Suprapubic skin (tissue), 4 donors: ENCODE results near the gene DCTN3. TPM values are rescaled to one million over a fixed set of nuclear protein-coding genes. Genes with fewer than 3 reads are reported as not detected.

Experiments used
- DNase-seq, 2 donors: peaks; one replicate each; pipeline ENCODE4 v3.0.0-alpha.2; 2019; ENCODE audit warnings: low spot score in 2 of 2
- H3K27ac ChIP-seq: fragments of 200-600 bp; sonication (generic); one replicate; pipeline ENCODE4 v1.5.1; 2019
- H3K27me3 ChIP-seq: fragments of 200-600 bp; sonication (generic); one replicate; pipeline ENCODE4 v1.5.1; 2019
- H3K36me3 ChIP-seq: fragments of 200-600 bp; sonication (generic); one replicate; pipeline ENCODE4 v1.5.1; 2019
- H3K4me1 ChIP-seq: fragments of 200-600 bp; sonication (generic); one replicate; pipeline ENCODE4 v1.5.1; 2019
- H3K4me3 ChIP-seq: fragments of 200-600 bp; sonication (generic); one replicate; pipeline ENCODE4 v1.5.1; 2019; ENCODE audit warnings: mild to moderate bottlenecking
- H3K9me3 ChIP-seq: fragments of 200-600 bp; sonication (generic); one replicate; pipeline ENCODE4 v1.5.1; 2019
- EP300 ChIP-seq: sonication (generic); formaldehyde crosslinking; IDR thresholded peaks from one replicate; pipeline ENCODE4 v1.6.1; 2017; ENCODE audit warnings: antibody characterized with exemption
- POLR2A ChIP-seq, 2 donors: fragments of 450-650 bp; IDR thresholded peaks; one replicate each; pipeline ENCODE4 v1.6.1; 2017; ENCODE audit warnings: antibody characterized with exemption in 2 of 2, mild to moderate bottlenecking in 2 of 2, moderate library complexity in 2 of 2
- POLR2AphosphoS5 ChIP-seq, 3 donors: sonication (generic); formaldehyde crosslinking; IDR thresholded peaks; one replicate each; pipeline ENCODE4 v1.6.1; 2017; ENCODE audit warnings: antibody characterized with exemption in 3 of 3
- WGBS: methylation state at CpG from one replicate; pipeline ENCODE4 v1.1.5; 2018; 5-methylcytosine and 5-hydroxymethylcytosine counted together
- total RNA-seq, 4 donors: library from RNA; depleted of rRNA; stranded (reverse); fragments of >200 nt; gene quantifications; one replicate each; pipeline ENCODE4 v1.1.0, GENCODE V29; 2016
- TF ChIP-seq, protein P1 (sequence below), 2 donors: fragments of 200-600 bp in 1 of 2; fragments of 450-650 bp in 1 of 2; sonication (generic) in 1 of 2; IDR thresholded peaks; one replicate each; pipeline ENCODE4 v1.5.1; 2016 to 2019; ENCODE audit warnings: antibody characterized with exemption in 2 of 2, mild to moderate bottlenecking in 1 of 2, moderate library complexity in 1 of 2

DCTN3 gene
- total RNA-seq, 4 donors from 2014 or later = 61.2 to 136 (median 121) TPM

GRCh38 chr9:34629491-34629808 lies 9.2 kb upstream of the DCTN3 start:
- H3K9me3 ChIP-seq = no peaks in the 10 kb centered on the region
- DNase-seq = no peak
- H3K27me3 ChIP-seq = peaks cover 64% of the 10 kb centered on the region
- no peaks in the 10 kb centered on the region for H3K36me3 ChIP-seq
- WGBS = 41% methylated on average over 5 of the region's 5 CpGs
- H3K4me3 ChIP-seq = peak overlapping the region; percentile 50
- TF ChIP-seq POLR2AphosphoS5 (IDR thresholded peaks at IDR 0.05) (no peak), POLR2A (IDR thresholded peaks at IDR 0.05) (no peak), EP300 (no peak)
- TF ChIP-seq, protein P1, sequence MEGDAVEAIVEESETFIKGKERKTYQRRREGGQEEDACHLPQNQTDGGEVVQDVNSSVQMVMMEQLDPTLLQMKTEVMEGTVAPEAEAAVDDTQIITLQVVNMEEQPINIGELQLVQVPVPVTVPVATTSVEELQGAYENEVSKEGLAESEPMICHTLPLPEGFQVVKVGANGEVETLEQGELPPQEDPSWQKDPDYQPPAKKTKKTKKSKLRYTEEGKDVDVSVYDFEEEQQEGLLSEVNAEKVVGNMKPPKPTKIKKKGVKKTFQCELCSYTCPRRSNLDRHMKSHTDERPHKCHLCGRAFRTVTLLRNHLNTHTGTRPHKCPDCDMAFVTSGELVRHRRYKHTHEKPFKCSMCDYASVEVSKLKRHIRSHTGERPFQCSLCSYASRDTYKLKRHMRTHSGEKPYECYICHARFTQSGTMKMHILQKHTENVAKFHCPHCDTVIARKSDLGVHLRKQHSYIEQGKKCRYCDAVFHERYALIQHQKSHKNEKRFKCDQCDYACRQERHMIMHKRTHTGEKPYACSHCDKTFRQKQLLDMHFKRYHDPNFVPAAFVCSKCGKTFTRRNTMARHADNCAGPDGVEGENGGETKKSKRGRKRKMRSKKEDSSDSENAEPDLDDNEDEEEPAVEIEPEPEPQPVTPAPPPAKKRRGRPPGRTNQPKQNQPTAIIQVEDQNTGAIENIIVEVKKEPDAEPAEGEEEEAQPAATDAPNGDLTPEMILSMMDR (IDR thresholded peaks at IDR 0.05) = no peak
- no peak overlapping the region for H3K27ac ChIP-seq
- H3K4me1 ChIP-seq = peaks cover 20% of the 10 kb centered on the region

GRCh38 chr9:34628656-34629490 lies 8.6 kb upstream of the DCTN3 start, which contains the start of gene ARID3C:
ARID3C (minus strand) TSS chr9:34629066; CDS start chr9:34628014, 1,052 bp downstream.
- no peak for TF ChIP-seq EP300
- TF ChIP-seq, protein P1 (IDR thresholded peaks at IDR 0.05) = no peak
- TF ChIP-seq POLR2AphosphoS5 (IDR thresholded peaks at IDR 0.05) = no peak
- no peak for TF ChIP-seq POLR2A (IDR thresholded peaks at IDR 0.05)
- no peak for DNase-seq
- WGBS = 1% methylated on average over 35 of the region's 69 CpGs

GRCh38 chr9:34627716-34628655 lies 7.7 kb upstream of the DCTN3 start:
- peak overlapping the region; percentile 50 for H3K4me3 ChIP-seq
- 71% methylated on average over 20 of the region's 20 CpGs for WGBS
- TF ChIP-seq EP300 (no peak), POLR2A (IDR thresholded peaks at IDR 0.05) (no peak)
- no peaks in the 10 kb centered on the region for H3K9me3 ChIP-seq
- peaks cover 24% of the 10 kb centered on the region for H3K4me1 ChIP-seq
- peaks cover 77% of the 10 kb centered on the region for H3K27me3 ChIP-seq
- DNase-seq = no peak
- no peak overlapping the region for H3K27ac ChIP-seq
- H3K36me3 ChIP-seq = no peaks in the 10 kb centered on the region

More at GRCh38 chr9:34628656-34629490, 8.6 kb upstream of the DCTN3 start, which contains the start of gene ARID3C:
- peaks cover 18% of the 10 kb centered on the region for H3K4me1 ChIP-seq
- peaks cover 69% of the 10 kb centered on the region for H3K27me3 ChIP-seq
- no peak within 1 kb of the TSS for H3K27ac ChIP-seq
- peak within 1 kb of the TSS; percentile 50 for H3K4me3 ChIP-seq
- H3K36me3 ChIP-seq = no peaks in the 10 kb centered on the region
- no peaks in the 10 kb centered on the region for H3K9me3 ChIP-seq

- no peaks in the 10 kb centered on the region for H3K9me3 ChIP-seq
- DNase-seq = no peak
- H3K27me3 ChIP-seq = peaks cover 76% of the 10 kb centered on the region
- H3K4me3 ChIP-seq = no peak overlapping the region
- WGBS = 80% methylated on average over 3 of the region's 3 CpGs
- no peak overlapping the region for H3K27ac ChIP-seq
- no peak for TF ChIP-seq POLR2AphosphoS5 (IDR thresholded peaks at IDR 0.05)
- no peak for TF ChIP-seq POLR2A (IDR thresholded peaks at IDR 0.05)
- TF ChIP-seq, protein P1 (IDR thresholded peaks at IDR 0.05) = no peak
- no peak for TF ChIP-seq EP300
- H3K4me1 ChIP-seq = peaks cover 41% of the 10 kb centered on the region
- H3K36me3 ChIP-seq = no peaks in the 10 kb centered on the region
Measured at GRCh38 chr9:34625186-34625486, 4.8 kb upstream of the DCTN3 start.

DNA sequence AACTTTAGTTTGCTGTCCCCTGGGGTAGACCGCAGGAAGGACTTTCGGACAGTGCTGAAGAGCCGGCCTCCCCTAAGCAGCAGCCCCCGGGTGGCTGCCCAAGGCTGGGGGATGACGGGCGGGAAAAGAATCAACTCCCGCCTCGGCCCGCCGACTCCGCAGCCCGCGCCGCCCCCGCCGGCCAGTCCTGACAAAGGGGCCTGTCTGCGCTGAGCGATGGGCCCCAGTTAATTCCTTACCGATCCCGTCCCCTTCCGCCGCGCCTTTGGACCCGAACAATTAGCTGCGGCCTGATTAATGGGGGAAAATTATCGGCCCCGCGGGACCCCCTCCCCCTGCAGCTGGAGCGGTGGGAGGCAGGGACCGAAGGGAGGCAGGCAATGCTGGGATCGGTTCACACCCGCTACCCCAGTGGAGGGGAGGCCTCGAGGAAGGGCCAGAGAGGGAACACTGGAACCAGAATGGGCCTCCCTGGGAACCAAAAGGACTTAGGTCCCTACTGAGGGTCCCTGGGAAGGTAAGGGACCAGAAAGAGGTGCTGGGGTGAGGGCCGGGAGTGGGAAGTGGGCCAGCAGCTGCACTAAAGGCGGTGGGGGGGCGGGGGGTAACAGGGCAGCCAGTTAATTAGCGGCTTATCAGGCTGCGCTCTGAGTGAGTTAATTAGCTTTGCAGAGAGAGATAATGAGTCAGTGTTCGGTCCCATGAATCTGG lies 4.3 kb upstream of the DCTN3 start:
- H3K36me3 ChIP-seq = no peaks in the 10 kb centered on the region
- peaks cover 45% of the 10 kb centered on the region for H3K4me1 ChIP-seq
- DNase-seq = no peak
- H3K27ac ChIP-seq = no peak overlapping the region
- H3K4me3 ChIP-seq = no peak overlapping the region
- WGBS = 46% methylated on average over 24 of the region's 39 CpGs
- peaks cover 71% of the 10 kb centered on the region for H3K27me3 ChIP-seq
- H3K9me3 ChIP-seq = no peaks in the 10 kb centered on the region
- TF ChIP-seq POLR2A (IDR thresholded peaks at IDR 0.05) (no peak), POLR2AphosphoS5 (IDR thresholded peaks at IDR 0.05) (no peak), EP300 (no peak)
- TF ChIP-seq, protein P1 (IDR thresholded peaks at IDR 0.05) = no peak
